ENCODE data around the gene PLCXD1.
"Not testable (repeated sequence)": the region's sequence is repeated elsewhere in the genome, so short reads cannot be mapped to it uniquely, and the experiment has no call there.

PLCXD1 gene

DNA sequence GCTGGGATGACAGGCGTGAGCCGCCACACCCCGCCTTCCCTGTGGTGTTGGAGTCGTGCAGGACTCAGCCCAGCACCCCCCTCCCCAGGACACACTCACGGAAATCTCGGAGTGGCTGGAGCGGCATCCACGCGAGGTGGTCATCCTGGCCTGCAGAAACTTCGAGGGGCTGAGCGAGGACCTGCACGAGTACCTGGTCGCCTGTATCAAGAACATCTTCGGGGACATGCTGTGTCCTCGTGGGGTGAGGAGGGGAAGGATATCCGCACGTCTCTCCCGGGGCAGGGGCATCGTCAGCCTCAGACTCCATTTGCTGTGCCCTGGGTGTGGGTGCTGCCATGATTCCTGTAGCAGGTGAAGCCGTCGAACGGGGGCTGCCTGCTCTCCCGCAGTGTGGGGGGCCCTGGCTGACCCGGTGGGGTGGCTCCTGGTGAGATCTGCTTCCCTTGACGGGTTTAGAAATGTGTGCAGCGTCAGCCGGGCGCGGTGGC, 10.3 kb downstream of the PLCXD1 start:
- DNase-seq (ENCODE audit: low read depth, low spot score), result no peak

DNA sequence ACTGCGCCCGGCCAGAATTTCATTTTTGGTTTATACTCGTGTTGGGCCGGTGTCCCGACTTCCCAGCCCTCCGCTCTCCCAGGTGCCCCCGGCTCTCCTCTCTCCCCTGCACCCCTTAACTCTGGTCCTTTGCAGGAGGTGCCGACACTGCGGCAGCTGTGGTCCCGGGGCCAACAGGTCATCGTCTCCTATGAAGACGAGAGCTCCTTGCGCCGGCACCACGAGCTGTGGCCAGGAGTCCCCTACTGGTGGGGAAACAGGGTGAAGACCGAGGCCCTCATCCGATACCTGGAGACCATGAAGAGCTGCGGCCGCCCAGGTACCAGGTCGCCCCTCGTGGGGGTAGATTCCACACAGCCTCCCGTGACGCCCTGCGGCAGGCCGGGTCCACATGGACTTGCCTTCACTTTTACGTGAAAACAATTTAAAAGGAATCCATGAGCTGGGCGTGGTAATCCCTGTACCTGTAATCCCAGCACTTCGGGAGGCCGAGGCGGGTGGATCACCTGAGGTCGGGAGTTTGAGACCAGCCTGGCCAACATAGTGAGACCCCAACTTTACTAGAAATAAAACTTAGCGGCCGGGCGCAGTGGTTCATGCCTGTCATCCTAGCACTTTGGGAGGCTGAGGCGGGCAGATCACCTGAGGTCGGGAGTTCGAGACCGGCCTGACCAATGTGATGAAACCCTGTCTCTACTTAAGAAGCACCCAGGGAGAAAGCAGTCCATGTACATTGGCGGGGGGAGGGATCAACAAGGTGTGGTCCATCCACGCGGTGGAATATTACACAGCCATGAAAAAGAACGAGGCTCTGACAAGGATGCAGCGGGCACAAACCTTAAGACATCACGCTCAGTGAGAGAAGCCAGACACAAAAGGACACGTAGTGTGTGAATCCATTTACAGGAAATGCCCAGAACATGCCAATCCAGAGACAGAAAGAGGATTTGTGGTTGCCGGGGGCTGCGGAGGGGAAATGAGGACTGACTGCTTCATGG, 12.0 kb downstream of the PLCXD1 start:
- no peak for DNase-seq (ENCODE audit: low read depth, low spot score)

DNA sequence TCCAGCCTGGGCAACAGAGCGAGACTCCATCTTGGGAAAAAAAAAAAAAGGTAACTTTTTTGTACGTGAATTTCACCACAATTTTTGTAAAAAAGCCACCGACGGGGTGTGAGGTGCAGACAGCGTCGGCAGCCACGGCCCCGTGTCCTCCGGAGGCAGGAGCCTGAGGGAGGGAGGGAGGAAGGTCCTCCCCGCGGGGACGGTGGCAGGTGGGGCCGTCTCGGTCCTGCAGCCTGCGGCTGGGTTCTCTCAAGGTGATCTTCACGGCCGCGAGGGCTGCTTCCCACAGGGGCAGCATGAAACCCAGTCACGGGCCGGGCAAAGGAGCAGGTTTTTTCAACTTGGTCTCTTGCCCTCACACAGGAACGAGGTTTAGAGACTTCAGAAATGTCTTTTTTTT, 14.0 kb downstream of the PLCXD1 start:
- no peak for DNase-seq (ENCODE audit: low read depth, low spot score)

- DNase-seq (ENCODE audit: low read depth, low spot score), result no peak
Measured at GRCh38 chrX:298993-299392, 17.8 kb downstream of the PLCXD1 start.

GRCh38 chrX:300334-300733, 19.2 kb downstream of the PLCXD1 start:
- no peak for DNase-seq (ENCODE audit: low read depth, low spot score)

- DNase-seq (ENCODE audit: low read depth, low spot score), result no peak
Measured at GRCh38 chrX:302975-303374, 21.8 kb downstream of the PLCXD1 start.

- not testable (repeated sequence) for DNase-seq (ENCODE audit: low read depth, low spot score)
Measured at GRCh38 chrX:305781-306613, 24.8 kb downstream of the PLCXD1 start.

- not testable (repeated sequence) for DNase-seq (ENCODE audit: low read depth, low spot score)
Measured at GRCh38 chrX:306614-307251, 25.6 kb downstream of the PLCXD1 start.

- no peak for DNase-seq (ENCODE audit: low read depth, low spot score)
Measured at GRCh38 chrX:307261-308111, 26.3 kb downstream of the PLCXD1 start.

DNA sequence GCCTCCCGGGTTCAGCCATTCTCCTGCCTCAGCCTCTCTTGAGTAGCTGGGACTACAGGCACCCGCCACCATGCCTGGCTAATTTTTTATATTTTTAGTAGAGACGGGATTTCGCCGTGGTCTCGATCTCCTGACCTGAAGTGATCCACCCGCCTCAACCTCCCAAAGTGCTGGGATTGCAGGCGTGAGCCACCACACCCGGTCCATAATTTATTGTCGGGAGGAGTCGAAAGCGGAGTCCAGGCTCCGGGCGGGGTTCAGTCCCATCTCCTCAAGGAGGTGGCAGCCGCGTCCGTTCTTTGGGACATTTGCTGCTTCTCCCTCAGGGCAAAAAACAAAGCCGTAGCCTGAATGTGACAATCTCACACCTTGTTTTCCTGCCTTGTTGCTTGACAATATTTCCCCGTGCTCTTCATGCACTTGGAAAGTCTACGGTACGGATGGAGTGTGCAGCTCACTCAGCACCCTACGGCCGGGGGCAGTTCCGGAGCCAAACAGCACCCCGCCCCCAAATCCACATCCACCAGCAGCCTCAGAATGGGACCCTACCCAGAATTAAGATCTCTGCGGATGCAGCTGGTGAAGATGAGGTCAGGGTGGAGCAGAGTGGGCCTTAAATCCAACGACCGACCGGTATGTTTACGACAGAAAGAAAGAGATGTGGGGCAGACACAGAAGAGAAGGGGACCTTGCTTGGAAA, 27.8 kb downstream of the PLCXD1 start:
- no peak for DNase-seq (ENCODE audit: low read depth, low spot score)

DNA sequence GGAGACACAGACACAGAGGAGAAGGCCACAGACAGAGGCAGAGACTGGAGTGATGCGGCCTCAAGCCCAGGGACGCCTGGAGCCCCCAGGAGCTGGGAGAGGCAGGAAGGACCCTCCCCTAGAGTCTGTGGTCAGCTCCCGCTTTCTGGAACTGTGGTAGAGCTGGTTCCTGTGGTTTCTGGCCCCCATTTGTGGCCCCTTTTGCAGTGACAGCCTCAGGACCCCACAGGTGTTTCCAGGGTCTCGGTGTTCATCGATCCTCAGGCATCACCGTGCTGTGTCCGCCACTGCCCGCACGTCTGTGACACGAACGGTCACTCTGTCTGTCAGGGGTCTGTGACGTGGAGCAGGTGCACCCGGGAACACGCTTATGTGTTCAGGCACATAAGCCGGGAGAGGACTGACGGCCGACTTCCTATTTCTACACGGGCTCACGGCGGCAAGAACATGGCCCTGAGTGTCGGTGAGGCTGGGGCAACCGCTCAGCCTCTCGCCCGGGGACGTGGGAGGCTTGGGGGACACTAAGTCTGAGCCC, 29.5 kb downstream of the PLCXD1 start:
- no peak for DNase-seq (ENCODE audit: low read depth, low spot score)

DNA sequence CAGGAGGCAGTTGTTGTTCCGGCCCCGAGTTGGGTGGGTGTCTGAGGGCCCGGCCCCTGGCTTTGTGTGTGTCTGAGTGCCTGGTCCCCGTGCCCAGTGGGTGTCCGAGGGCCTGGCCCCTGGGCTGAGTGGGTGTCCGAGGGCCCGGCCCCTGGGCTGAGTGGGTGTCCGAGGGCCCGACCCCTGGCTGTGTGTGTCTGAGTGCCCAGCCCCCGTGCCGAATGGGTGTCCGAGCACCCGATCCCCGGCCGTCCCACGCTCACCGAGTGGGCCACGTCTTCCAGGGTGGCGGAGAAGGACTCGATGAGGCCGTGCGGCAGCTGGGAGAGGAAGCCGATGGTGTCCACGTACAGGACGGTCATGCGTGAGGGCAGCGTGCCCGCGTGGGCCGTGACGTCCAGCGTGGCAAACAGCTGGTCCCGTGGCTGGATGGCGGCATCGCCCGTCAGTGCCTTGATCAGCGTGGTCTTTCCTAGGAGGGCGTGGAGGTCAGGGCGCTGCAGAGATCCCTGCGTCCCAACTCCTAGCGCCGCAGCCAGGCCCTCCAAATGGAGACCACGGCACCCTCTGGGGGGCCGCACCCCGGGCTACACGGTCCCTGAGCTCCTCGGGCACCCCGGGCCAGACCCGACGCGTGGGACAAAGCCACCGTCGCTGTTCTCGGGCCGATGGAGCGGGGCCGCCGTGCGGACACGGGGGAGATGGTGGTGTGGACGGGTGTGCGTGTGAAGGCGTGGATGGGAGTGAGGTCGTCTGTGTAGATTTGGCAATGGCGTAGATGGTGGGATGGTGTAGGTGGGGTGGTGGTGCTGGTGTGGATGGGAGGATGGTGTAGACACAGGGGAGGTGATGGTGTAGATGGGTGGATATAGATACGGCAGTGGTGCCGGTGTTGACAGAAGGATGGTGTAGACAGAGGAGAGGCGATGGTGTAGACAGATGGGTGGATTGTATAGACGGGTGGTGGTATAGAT, 30.3 kb downstream of the PLCXD1 start:
- DNase-seq (ENCODE audit: low read depth, low spot score), result no peak

GRCh38 chrX:312621-313331, 31.6 kb downstream of the PLCXD1 start:
- DNase-seq (ENCODE audit: low read depth, low spot score), result no peak

- DNase-seq (ENCODE audit: low read depth, low spot score), result no peak
Measured at GRCh38 chrX:313546-313945, 32.4 kb downstream of the PLCXD1 start.

DNA sequence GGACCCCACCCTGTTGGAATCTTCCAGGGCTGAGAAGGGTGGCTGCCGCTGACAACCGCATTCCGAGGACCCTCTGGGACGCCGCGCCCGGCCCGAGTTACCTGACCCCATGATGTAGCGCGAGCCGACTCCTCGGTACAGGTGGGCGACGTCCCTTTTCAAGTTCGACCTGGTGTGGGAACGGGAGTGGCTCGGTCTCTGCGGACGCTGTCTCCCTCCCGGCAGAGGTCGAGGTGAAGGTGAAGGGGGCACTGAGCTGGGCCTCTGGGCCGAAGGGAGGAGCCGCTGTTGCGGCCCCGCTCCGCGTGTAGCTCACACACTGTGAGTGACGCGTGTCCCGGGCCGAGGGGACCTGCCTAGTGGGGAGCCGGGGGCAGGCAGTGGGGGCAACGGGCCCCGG, 32.9 kb downstream of the PLCXD1 start:
- DNase-seq (ENCODE audit: low read depth, low spot score), result no peak

DNA sequence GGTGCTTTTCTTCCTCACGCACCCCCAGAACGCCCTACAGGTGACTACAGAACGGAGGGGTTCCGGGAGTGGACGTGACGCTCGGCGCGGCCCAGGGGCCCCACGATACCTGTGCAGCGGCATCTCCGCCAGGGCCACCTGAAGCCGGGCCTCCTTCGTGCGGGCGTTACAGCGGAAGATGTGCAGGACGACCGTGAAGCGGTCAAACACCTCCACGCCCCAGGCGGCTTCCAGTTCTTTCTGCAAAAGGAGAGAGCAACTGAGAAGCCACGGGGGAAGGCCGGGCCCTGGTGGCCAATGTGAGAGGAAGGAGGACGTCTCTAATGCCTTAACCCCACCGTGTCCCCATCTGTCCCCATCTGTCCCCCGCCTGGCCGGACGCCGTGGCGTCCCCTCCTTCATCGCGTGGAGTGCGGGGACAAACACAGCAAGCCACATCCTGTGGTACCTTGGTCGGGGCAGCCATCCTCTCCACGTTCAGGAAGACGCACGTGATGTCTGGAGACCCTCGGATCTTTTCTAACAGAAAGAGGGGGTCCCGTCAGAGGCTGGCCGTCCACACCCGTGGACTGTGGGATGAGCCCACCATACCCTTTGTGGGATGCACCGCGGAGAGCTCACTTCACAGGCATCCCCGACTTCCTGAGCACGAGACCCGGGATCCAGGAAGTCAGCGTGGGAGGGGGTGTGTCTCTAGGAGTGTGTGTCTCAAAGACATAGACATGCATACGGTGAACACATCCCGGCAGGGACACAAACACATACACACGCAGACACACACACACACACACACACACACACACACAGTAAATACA, 33.8 kb downstream of the PLCXD1 start:
- DNase-seq (ENCODE audit: low read depth, low spot score), result no peak

Data from iPS DF 19.7 (cell line).